SIG-M5 (cell line): Measurements from ENCODE around the gene TNS3.
"Not testable (repeated sequence)": the region's sequence is repeated elsewhere in the genome, so short reads cannot be mapped to it uniquely, and the experiment has no call there.

Experiments
- DNase-seq: peaks from one replicate; lab custom pipeline; 2025; lab: John Stamatoyannopoulos, UW

TNS3 gene

DNA sequence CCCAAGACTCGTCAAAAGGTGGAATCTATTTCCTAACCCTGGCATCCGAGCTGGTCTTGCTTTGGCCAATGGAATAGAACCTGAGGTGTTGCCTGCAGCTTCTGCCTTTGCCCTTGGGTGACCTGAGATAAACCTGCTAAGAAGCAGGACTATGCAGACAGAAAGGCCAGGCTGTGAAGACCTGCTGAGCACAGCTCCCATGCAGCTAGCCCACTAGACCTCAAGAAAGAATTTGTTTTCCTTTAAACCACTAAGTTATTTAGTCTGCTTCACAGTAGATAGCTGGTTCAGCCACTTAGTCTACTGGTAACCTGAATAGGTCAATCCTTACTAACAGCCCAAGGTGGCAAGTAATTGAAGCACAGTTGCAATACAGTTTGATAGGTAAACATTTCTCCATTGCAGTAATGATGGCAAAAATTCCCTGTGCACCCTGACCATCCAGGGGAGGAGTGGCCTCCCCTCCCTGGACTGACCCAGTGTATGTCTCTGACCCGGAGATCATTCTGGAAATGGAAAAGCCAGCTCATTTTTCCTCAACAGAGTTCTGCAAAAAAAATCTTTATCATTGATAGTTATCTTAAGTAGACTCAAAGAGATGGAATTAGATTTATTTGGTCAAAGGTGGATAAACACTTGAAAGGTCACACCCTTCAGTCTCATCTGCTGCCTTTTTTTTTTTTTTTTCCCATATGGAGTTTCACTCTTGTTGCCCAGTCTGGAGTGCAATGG is 20.0 kb downstream of the TNS3 start:
- DNase-seq = no peak

DNA sequence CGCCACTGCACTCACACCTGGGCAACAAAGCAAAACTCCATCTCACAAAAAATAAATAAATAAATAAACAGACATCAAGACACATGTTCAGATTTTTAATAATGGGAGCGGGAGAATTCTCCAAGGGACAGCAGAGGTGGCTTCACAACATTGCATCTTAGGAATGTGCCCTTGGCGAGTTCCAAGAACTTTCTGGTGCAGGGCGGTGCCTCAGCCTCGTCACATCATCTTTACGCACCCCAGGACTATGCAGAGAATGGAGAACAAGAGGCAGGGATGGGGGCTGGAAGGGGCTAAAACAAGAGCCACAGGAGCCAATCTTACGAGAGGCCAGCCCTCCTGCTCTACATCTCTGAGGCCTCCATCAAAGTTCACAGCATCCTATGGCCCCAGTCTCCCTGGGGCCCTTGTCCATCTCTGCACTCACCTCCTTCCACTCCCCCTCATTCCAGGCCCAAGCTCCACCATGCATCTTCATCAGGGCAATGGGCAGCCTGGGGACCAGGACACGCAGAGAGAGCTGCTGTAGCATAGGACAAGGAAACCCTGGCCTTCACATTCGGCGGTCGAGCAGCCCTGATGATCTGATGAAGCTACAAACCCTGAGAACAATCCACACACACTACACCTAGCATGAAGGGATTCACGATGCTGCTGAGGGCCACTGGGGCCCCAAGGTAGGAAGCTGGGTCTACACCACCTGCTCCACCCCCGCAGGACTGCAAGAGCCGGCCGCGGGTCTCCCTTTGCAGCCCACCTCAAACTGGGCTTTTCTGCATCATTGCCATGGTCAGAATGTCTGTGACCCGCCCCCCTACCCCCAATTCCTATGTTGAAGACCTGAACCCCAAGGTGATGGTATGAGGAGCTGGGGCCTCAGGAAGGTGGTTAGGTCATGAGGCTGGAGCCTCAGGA is 22.3 kb downstream of the TNS3 start:
- DNase-seq = no peak

DNA sequence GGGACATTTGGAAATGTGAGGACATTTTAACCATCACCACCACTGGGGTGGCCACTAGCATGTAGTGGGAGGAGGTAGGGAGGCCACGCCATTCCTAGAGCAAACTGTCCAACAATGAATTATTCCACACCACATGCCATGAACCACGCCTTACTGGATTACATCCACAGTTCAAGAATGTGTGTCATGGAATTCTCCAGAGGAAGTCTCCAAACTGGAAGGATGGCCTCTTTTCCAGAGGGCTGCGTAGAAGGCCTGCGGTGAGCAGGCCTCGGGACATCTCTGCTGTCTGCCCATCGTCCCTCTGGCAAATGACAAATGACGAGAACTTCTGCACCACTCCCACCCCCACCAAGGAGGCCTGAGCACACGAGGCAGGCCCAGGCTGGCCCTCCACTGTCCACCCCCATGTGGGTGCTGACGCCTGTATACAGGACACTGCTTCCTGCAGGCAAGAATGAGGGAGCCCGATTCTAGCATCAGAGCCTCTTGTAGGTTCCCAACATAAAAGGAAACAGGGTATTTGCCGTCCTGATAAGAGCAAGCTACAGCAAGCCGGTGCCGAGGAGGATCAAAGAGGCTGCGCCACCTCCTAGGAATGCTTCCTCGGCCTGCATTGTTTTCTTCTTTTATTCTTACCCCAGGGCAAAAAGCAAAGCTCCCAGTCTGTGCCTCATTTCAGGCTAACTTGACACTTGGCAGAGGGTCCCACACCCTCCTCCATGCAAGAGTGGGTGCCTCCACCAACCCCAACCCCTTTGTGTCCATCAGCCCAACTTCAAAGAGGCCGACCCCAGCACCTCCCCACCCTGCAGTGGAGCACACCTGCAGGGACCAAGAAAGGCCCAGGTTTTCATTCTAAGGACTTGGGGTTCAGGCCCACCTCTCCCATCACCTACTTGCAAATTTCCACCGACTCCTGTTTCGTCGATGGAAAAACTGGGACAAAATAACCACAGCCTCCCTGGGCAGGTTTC is 23.9 kb downstream of the TNS3 start:
- DNase-seq = no peak

DNA sequence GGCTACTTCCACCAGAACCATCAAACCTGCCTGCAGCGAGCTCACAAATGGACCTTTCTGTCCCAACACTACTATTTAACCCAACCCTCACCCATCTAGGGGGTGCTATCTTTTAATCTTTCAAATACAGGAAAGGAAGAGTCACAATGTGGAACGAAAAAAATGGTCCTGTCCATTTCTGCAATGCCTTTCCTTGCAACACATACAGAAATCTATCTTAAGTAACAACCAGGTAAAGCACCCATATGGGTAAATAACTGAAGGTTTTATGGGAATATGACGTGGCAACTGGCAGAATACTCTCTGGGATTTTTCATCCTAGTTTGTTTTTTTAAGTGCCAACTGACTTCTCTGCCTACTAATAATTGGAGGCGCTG is 24.6 kb downstream of the TNS3 start:
- DNase-seq = no peak

DNA sequence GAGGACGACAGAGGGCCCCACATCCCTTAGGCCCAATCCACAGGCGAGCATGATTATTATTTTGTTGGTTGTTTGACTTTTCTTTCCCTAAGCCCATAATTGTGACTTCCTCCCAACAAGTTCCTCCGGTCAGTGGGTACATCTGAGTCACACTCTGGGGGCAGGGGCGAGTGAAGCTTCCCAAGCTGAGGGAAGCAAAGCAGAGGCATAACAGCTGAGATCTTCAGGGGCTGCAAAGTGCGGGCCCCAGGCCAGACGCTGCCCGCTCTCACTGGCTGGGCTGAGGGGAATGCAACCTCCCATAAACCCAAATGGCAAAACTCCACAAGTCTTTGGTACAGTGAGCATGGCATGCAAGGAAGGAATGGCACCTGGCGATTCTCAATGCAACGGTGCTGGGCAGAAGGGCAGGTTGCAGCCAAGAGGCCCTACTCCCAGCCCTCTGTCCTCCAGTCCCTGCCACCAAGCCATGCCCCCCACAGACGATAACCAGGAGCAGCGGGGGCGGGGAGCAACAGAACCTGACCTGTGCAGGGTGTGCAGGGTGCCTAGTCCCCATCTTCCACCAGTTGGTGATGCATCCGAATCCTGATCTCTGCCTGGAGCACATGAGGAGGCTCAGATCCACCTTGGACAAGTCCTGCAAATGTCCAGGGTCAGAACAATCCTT is 25.3 kb downstream of the TNS3 start:
- DNase-seq = no peak

DNA sequence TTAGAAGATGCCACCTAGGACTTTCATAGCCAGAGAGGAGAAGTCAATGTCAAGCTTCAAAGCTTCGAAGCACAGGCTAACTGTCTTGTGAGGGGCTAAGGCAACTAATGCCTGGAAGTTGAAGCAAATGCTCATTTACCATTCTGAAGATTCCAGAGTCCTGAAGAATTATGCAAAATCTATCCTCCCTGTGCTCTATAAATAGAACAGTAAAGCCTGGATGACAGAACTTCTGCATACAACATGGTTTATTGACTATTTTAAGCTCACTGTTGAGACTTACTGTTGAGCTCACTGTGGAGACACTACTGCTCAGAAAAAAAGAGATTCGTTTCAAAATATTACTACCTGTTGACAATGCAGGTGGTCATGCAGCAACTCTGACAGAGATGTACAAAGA is 28.6 kb downstream of the TNS3 start:
- no peak for DNase-seq

DNA sequence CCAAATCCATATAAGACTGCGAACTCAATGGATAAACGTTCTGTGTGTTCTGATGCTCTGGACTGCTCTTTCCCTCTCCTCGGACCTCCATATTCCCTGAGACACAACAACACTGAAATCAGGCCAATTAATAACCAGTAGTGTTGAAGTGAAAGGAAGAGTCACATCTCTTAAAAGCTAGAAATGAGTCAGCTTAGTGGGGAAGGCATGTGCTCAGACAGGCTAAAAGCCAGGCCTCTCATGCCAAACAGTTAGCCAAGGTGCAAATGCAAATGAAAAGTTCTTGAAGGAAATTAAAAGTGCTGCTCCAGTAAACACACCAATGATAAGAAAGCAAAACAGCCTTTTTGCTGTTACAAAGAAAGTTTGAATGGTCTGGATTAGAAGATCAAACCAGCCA is 29.3 kb downstream of the TNS3 start:
- DNase-seq = no peak

DNA sequence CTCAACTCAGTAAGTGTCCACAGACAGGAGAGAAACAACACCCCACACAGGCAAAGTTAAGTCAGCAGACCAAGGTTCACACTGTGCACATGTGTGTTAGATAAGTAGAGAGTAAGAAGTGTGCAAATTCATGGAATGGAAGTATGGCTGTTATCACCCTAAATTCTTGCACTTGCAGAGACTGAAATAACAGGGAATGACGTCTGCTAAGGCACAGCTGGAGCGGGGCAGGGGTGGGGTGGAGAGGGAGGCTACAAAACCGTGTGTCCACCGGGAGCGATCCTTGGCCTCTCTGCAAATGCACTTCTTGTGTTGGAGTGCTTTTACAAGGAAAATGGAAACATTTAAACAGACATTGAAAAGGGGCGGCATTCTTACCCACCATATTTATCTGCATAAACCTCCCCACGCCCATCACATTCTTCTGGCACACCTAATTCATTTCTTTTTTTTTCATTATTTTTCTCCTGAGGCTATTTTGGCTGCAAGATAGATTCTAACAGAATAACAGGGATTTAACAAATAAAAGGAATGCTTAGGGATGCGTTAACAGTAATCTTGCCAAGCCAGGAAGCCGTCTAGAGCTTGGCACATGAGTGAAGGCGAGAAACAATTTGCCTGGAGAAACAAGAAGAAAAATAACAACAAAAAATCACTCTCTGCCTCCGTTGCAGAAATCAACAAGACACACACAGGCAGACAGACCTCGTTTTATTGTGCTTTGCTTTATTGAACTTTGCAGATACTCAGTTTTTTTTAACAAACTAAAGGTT is 30.1 kb downstream of the TNS3 start:
- no peak for DNase-seq

DNA sequence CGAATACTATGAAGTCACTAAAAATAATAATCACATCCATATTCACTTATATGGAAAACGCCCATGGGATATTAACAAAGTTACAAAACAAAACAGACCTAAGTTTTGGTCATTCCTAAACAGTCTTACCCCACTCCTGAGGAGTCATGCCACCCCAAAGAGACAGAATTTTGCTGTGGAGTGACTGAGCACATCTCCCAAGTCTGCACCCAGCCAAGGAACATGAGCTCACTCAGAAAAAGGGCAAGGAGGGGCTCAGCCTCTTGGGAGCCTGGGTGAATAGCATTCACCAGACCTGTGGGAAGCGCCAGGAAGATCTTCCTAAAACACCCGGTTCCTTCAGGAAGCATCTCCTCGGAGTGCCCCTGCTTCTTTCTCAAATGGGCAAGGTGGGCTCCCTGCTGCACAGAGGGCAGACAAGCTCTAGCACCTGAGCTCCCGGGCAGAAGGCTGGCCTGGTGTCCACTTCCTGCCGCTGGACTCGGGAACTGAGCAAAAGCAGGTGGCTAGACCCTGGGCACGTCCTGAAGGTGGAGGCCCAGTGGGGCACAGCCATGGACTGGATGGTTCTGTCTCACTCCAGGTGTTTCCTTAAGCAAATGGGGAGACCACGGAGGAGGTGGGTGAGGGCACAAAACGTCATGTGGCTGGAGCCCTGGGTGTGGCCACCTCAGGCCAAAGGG is 31.0 kb downstream of the TNS3 start:
- no peak for DNase-seq

DNA sequence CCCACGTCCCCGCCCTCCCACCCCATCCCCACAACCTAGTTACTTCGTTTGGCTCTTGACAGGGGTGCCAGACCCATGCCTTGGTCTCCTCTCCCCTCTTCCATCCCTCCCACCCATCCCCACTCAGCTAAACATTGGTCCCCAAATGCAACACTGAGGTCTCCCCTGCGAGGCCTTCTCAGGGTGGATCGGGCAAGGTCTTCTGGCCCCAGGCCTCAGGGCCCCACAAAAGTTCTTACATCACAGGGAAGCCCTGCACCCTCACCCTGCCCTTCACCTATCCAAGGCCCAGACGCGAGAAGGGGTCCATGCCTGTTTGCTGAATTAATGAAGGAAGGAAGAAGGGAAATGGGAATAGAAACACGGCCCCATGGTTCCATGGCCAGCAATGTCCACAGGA is 32.0 kb downstream of the TNS3 start:
- DNase-seq = no peak

DNA sequence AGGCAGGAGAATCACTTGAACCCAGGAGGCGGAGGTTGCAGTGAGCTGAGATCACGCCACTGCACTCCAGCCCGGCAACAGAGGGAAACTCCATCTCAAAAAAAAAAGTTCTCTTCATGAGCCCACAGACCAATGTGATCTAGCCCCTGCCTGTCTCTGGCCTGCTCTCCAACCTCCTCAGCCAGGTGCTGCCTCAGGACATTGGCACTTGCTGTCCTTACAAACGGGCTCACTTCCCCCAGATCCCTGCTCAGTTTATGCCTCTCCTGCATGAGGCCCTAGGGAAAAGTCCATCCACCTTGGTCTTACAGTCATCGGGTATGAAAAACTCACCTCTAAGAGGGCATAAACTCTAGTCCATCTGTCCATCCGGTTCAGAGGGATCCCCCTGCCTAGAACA is 32.5 kb downstream of the TNS3 start:
- no peak for DNase-seq

DNA sequence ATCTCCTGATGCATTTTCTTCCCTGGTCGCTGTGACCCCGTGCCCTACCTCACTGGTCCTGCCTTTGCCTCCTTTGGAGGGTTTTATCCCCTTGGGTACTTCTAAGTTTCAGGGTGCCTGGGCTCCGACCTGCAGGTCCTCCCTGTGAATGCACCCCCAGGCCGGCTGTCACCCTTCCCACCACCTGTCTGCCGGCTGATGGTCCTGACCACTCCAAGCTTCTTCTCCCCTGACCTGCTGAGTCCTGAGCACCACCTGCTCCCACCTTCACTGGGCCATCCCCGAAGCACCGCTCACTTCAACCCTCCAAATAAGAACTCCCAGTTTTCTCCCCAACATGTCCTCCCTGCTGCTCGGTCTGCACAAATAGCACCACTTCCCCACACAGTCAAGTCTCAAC is 33.4 kb downstream of the TNS3 start:
- no peak for DNase-seq

DNA sequence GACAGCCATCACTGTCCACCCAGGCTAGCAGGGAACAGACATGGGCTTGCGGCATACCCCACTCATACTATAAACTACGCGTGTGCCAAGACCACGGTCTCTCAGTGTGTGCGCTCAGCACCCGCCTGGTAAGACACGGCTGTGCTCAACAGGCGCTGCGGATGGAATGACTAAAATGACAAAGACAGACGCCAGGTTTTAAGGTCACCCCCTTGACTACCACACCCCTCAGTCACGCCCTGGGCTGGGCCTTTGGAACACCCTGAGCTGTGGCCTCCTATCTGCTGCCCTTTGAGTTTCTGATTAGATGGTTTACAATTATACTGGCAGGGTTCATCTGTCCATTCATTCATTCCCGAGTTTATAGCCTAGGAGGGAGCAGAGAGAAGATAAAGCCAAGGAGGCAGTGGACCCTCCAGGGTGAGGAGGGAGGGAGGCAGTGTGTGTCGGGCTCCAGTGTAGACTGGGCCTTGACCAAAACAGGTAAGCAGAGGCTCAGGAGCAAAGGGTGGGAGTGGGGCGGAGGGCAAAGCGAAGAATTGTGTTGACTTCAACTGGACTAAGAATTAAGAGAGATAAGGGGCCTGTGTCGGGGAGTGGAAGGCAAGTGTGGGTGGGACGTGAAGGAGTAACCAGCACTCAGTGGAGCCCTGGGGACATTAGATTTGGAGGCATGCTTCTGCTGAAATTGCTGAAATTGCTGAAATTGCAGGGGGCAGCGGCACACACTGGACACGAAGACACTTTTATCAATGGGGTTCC is 35.0 kb downstream of the TNS3 start:
- DNase-seq = no peak

DNA sequence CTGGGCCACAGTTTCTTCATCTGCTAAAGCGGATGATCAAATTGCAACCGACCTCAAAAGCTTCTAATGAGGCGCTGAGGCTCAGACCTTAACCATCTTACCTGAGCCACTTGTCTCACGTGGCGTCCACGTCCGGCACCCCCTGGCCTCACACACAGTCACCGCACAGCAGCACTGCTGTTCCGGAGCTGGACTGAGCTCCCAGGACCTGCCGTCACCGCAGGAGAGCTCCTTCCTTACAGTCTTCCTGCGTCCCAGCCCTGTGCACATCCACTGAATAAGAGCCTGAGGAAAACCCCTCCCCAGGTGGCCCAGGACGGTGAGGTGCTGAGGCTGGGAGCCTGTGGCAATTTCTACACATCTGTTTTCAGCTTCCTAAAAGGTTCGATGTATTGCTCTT is 35.7 kb downstream of the TNS3 start:
- no peak for DNase-seq

DNA sequence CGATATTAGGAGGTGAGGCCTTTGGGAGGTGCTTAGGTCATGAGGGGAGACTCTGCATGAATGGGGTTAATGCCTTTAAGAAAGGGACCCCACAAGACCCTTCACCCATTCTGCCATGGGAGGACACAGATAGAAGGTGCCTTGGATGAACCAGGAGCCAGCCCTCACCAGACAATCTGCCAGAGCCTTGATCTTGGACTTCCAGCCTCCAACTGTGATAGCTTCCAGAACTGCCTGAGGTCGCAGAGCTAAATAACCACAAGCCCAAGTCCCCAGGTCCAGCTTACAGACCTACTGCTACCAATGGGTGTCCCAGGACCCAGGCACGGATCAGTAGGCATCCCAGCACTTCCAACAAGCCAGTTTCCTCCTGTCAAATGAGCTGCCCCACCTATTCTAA is 37.5 kb downstream of the TNS3 start:
- DNase-seq = no peak

DNA sequence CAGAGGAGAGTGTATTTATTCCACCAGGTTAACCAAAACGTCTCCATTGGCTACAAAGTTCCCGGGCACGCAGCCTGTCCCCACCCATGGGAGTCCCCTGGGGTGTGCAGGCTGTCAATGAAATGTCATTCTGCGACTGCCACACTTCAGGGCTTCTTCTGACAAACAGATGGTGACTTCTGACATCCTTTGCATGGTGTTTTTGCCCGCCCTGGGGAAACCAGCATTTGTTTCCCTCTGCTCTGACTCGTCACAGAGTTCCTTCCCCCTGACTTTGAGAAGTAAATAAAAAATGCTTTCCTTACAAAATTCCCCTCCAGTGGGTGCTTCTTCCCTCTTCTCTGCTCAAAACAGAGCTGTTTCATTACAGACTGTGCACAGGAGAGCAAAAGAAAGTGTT is 38.2 kb downstream of the TNS3 start:
- DNase-seq = no peak

DNA sequence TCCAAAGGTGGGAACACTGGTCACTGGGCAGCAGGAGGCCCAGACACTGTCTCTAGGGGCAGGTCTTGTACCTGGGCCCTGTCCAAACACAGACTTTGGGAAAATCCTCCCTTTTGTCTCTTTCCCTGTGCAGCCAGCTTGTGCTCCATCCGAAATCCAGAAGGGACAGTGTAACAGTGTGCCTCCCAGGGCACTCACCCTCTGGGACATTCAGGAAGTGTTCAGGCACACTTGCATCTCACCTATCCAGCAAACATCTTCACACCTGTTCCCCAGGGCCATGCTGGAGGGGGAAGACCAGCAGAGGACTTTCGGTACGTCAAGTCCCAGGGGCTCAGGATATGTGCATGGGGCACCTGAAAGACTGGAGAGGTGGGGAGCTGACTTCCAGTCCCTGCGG is 38.9 kb downstream of the TNS3 start:
- DNase-seq = no peak

DNA sequence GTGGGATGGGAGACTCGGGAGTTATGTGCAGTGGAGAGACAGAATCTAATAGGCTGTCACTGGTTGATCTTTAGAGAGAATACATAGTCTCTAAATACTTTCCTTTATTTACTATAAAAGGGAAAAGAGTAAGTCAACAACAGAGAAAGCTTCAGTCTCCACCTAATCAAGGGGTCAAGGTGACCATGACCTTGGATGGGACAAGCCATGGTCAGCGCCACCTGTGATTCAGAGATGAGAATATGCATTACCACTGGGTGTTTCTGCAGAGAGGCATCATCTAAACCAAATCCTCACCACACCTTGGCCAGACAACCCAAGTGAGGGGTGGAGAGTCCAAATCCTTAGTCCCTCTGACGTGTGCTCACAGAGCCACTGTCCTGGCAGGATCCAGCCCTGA is 39.9 kb downstream of the TNS3 start:
- no peak for DNase-seq

DNA sequence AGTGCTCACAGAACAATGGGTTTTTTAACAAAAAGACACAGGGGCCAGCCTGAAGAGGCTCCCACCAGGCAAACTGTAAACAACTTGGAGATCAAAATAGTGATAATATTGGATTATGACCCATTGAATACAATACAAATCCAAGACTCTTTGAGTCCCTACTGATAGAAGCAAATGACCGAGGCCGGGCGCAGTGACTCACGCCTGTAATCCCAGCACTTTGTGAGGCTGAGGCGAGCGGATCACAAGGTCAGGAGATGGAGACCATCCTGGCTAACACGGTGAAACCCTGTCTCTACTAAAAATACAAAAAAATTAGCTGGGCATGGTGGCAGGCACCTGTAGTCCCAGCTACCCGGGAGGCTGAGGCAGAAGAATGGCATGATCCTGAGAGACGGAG is 40.4 kb downstream of the TNS3 start:
- DNase-seq = not testable (repeated sequence)
